ENCODE data around the gene HUS1B. TPM values are rescaled to one million over a fixed set of nuclear protein-coding genes. Genes with fewer than 3 reads are reported as not detected.

The HUS1B gene
- total and polyA plus RNA-seq, 9 of the 15 experiments (the other 6 are each of a cell fraction or from before 2014, with no cell fraction given) = 0.16 to 1.4 (median 0.38) TPM; not detected in 1

GRCh38 chr6:704046-704445, 47.1 kb upstream of the HUS1B start:
- H4K20me1 ChIP-seq (replicated peaks; ENCODE audit: control insufficient read depth, insufficient read depth, low read length) = no peaks in the 10 kb centered on the region
- no peaks in the 10 kb centered on the region for H3K9me3 ChIP-seq (replicated peaks; ENCODE audit: control insufficient read depth, insufficient read depth, low read depth, low read length)
- H3K4me3 ChIP-seq = no peak overlapping the region
- no peaks in the 10 kb centered on the region; a peak in 2 of 5 replicates for H3K4me1 ChIP-seq (replicated peaks in 1 of 2; ENCODE audit: control insufficient read depth in 2 of 2, insufficient read depth in 2 of 2, low read length in 2 of 2)
- WGBS (ENCODE audit: insufficient coverage, low coverage, missing lambda C conversion rate) = under 1% methylated on average over 6 of the region's 6 CpGs
- H3K9ac ChIP-seq (ENCODE audit: insufficient read depth in 1 of 2, low read depth in 2 of 2, low read length in 2 of 2) = no peak overlapping the region
- intact Hi-C loops (cut with micrococcal nuclease) (loop anchor here (5.0 kb wide), 1 partner anchor 112 kb away; no protein-coding TSS in a partner anchor), in situ Hi-C loops (cut with MboI) (no loop called here)
- no peaks in the 10 kb centered on the region for H3K9me1 ChIP-seq (ENCODE audit: control insufficient read depth, insufficient read depth, low read length)
- ATAC-seq (peak; percentile 70), FAIRE-seq (peak; percentile 74), DNase-seq (ENCODE audit: extremely low read depth in 1 of 4, low spot score in 3 of 4) (peak in 3 of 4 experiments; percentile 29 to 43 (median 40))
- CTCF ChIA-PET (ENCODE audit: low intra/inter-chr PET ratio) = no interaction called here
- peaks cover 28 to 39% of the 10 kb centered on the region in 2 experiments for H3K27me3 ChIP-seq (ENCODE audit: control insufficient read depth in 2 of 2, insufficient read depth in 2 of 2, low read length in 2 of 2)
- H3K79me2 ChIP-seq (ENCODE audit: control insufficient read depth, insufficient read depth, low read length) = no peaks in the 10 kb centered on the region
- POLR2A ChIA-PET = interaction anchor here (0.6 to 0.9 kb wide), 2 partner anchors 23 to 63 kb away, joined by 3 to 4 read pairs; no protein-coding TSS in a partner anchor
- H3K27ac ChIP-seq (ENCODE audit: extremely low read depth, low read depth, low read length) = no peak overlapping the region
- no peaks in the 10 kb centered on the region for H3K36me3 ChIP-seq (ENCODE audit: control insufficient read depth, insufficient read depth, low read length)
- H3K4me2 ChIP-seq (ENCODE audit: insufficient read depth, low read length) = no peak overlapping the region
- no peak overlapping the region for H2AFZ ChIP-seq (ENCODE audit: low read depth, low read length)
- no TSS peak for BruUV-seq (replicated peaks)
- TF ChIP-seq CCNT2 (IDR thresholded peaks at IDR 0.05; ENCODE audit: borderline replicate concordance, extremely low read depth, insufficient read length, low read depth, low read length) (no peak), CHD7 (IDR thresholded peaks at IDR 0.05; ENCODE audit: low read depth, low read length) (no peak), HIVEP1 (CRISPR knock-in tag; IDR thresholded peaks at IDR 0.05) (no peak), ZNF217 (CRISPR knock-in tag; IDR thresholded peaks at IDR 0.05) (no peak), CREM (IDR thresholded peaks at IDR 0.05; ENCODE audit: low read depth) (0 out of 2 replicates have a peak, but pooled peaks have one; percentile 27), SETDB1 (IDR thresholded peaks at IDR 0.05; ENCODE audit: low read length) (no peak), CBX8 (IDR thresholded peaks at IDR 0.05; ENCODE audit: borderline replicate concordance, extremely low read depth, low read depth, low read length, poor library complexity, severe bottlenecking) (peak; percentile 22), FOS (IDR thresholded peaks at IDR 0.05; ENCODE audit: extremely low read depth, insufficient read length) (no peak), CXXC5 (CRISPR knock-in tag; IDR thresholded peaks at IDR 0.05) (0 out of 2 replicates have a peak, but pooled peaks have one; percentile 22), ATF1 (CRISPR knock-in tag; IDR thresholded peaks at IDR 0.05) (no peak), ATF1 (tag; IDR thresholded peaks at IDR 0.05) (0 out of 2 replicates have a peak, but pooled peaks have one; percentile 10), NELFE (IDR thresholded peaks at IDR 0.05; ENCODE audit: insufficient read depth, insufficient read length) (no peak)
